PC-3 (cell line): ENCODE measurements around the gene SEC23IP. TPM values are rescaled to one million over a fixed set of nuclear protein-coding genes. Genes with fewer than 3 reads are reported as not detected.
"Not testable (repeated sequence)": the region's sequence is repeated elsewhere in the genome, so short reads cannot be mapped to it uniquely, and the experiment has no call there.

Experiments used
- ATAC-seq: fragments of 200-7000 bp; cut with Tn5 transposase; 2 replicates; pipeline ENCODE4 v1.9.1; 2020; ENCODE audit warnings: mild to moderate bottlenecking, moderate library complexity
- BruUV-seq: library from RNA; stranded (reverse); fragments of 400-500 nt; replicated peaks from 2 replicates; lab custom pipeline; 2021; lab: Mats Ljungman, UMichigan
- CTCF ChIA-PET: fragments of 300-600 bp; sonication (Branson Sonifier 250); formaldehyde crosslinking; loops from one replicate; lab custom pipeline; 2022; ENCODE audit warnings: antibody characterized with exemption; lab: Charles Lee
- POLR2A ChIA-PET: fragments of 300-600 bp; sonication (Branson Sonifier 250); formaldehyde crosslinking; loops from one replicate; lab custom pipeline; 2022; ENCODE audit warnings: antibody characterized with exemption; ENCODE audit not compliant: unreplicated experiment; lab: Charles Lee
- DNase-seq: peaks from one replicate; pipeline ENCODE4 v3.0.0-alpha.2; 2015
- H2AFZ ChIP-seq: fragments of 300-600 bp; sonication (generic); 2 replicates; pipeline ENCODE4 v1.6.0; 2016; ENCODE audit warnings: antibody characterized with exemption, low read length
- H3F3A ChIP-seq: fragments of 300-600 bp; sonication (generic); one replicate; pipeline ENCODE4 v1.6.0; 2017; ENCODE audit warnings: antibody characterized with exemption, low read length, control low read depth, mild to moderate bottlenecking; ENCODE audit not compliant: unreplicated experiment
- H3K27ac ChIP-seq: fragments of 300-600 bp; sonication (generic); 2 replicates; pipeline ENCODE4 v1.5.1; 2016; ENCODE audit warnings: mild to moderate bottlenecking, low read length
- H3K27me3 ChIP-seq: fragments of 300-600 bp; sonication (generic); 2 replicates; pipeline ENCODE4 v1.6.1; 2016; ENCODE audit warnings: low read length, mixed read lengths
- H3K36me3 ChIP-seq: fragments of 300-600 bp; sonication (generic); 2 replicates; pipeline ENCODE4 v1.6.1; 2016; ENCODE audit warnings: low read depth, mixed run types, low read length, mixed read lengths
- H3K4me1 ChIP-seq: fragments of 300-600 bp; sonication (generic); 2 replicates; pipeline ENCODE4 v1.5.1; 2016; ENCODE audit warnings: low read length; ENCODE audit not compliant: insufficient read depth
- H3K4me2 ChIP-seq: fragments of 300-600 bp; sonication (generic); 2 replicates; pipeline ENCODE4 v1.6.0; 2016; ENCODE audit warnings: low read length
- H3K4me3 ChIP-seq: fragments of 300-600 bp; sonication (generic); 2 replicates; pipeline ENCODE4 v1.5.1; 2016; ENCODE audit warnings: mild to moderate bottlenecking, low read length, mixed read lengths
- H3K79me2 ChIP-seq: fragments of 300-600 bp; sonication (generic); 2 replicates; pipeline ENCODE4 v1.6.1; 2017; ENCODE audit warnings: low read length, mixed read lengths
- H3K9ac ChIP-seq: fragments of 300-600 bp; sonication (generic); 2 replicates; pipeline ENCODE4 v1.6.0; 2016; ENCODE audit warnings: mild to moderate bottlenecking, low read length
- H3K9me2 ChIP-seq: fragments of 300-600 bp; sonication (generic); replicated peaks from 2 replicates; pipeline ENCODE4 v1.6.1; 2016; ENCODE audit warnings: mixed run types, low read length, mixed read lengths
- H3K9me3 ChIP-seq: fragments of 300-600 bp; sonication (generic); 2 replicates; pipeline ENCODE4 v1.6.1; 2016; ENCODE audit warnings: low read length, mixed read lengths
- H4K20me1 ChIP-seq: fragments of 300-600 bp; sonication (generic); 2 replicates; pipeline ENCODE4 v1.6.1; 2016; ENCODE audit warnings: low read length, mixed read lengths
- EZH2 ChIP-seq: fragments of 300-600 bp; sonication (generic); IDR thresholded peaks from one replicate; pipeline ENCODE4 v1.6.1; 2017; ENCODE audit warnings: antibody characterized with exemption, mild to moderate bottlenecking, low read length; ENCODE audit not compliant: unreplicated experiment
- EZH2phosphoT487 ChIP-seq: fragments of 300-600 bp; sonication (generic); IDR thresholded peaks from 2 replicates; pipeline ENCODE4 v1.6.1; 2018; ENCODE audit warnings: mild to moderate bottlenecking, antibody characterized with exemption, low read length, borderline replicate concordance
- intact Hi-C: fragments of 100-400 bp; cut with micrococcal nuclease; formaldehyde crosslinking; loops from 2 replicates; pipeline ENCODE4 v1.9.0; 2023
- total RNA-seq: library from RNA; depleted of rRNA; stranded (reverse); fragments of >200 nt; gene quantifications from 2 replicates; pipeline ENCODE4 v1.2.3, GENCODE V29; 2014
- TF ChIP-seq, protein P1 (sequence below): fragments of 300-600 bp; sonication (generic); conservative IDR thresholded peaks from 2 replicates; pipeline ENCODE4 v1.5.1; 2017; ENCODE audit warnings: antibody characterized with exemption, low read depth, mild to moderate bottlenecking, low read length

SEC23IP gene
- total RNA-seq, 1 experiment from 2014 or later, result 42.7 TPM

DNA sequence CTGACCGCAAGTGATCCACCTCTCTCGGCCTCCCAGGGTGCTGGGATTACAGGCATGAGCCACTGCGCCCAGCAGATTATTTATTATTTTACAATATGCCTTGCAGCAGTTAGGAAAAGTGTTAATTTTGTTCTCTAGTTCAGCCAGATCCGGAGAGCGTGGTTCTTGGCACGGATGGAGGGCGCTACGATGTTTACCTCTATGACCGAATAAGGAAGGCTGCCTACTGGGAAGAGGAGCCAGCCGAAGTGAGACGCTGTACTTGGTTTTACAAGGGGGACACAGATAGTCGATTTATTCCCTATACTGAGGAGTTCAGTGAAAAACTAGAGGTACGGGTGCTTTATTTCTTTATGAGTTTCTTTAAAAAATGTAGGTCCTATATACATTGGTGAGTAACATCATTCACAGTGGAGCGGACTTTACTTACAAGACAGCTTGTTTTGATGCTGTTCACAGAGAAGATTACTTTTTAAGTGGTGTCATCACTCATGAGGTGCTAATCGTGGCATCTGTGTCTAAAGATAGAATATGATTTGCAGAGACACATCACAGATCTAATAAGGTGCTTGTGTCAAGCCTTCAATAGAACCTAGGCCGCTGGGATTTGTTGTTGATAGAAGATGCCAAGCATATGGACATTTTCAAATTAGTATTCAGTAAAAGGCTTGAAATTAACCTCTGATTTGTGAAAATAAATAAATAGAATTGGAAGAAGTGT, 11.6 kb downstream of the SEC23IP start:
- no peak for DNase-seq
- Histone ChIP-seq H3K4me1 (no peaks in the 10 kb centered on the region; the same call in 1 of the 2 replicates), H3K79me2 (peaks cover 40% of the 10 kb centered on the region), H3K4me3 (no peak overlapping the region), H3K27ac (no peak overlapping the region), H3K9me2 (no peaks in the 10 kb centered on the region), H3K4me2 (no peak overlapping the region), H3F3A (no peaks in the 10 kb centered on the region), H3K36me3 (peaks cover 15% of the 10 kb centered on the region), H3K9ac (no peak overlapping the region), H4K20me1 (0 out of 2 replicates have a peak, but pooled peaks cover 3% of the 10 kb centered on the region), H2AFZ (no peak overlapping the region), H3K27me3 (no peaks in the 10 kb centered on the region), H3K9me3 (no peaks in the 10 kb centered on the region)
- ATAC-seq, result no peak
- ChIA-PET POLR2A (no interaction called here), CTCF (no interaction called here)
- no TSS peak for BruUV-seq
- intact Hi-C loops, result no loop called here
- no peak for TF ChIP-seq EZH2
- TF ChIP-seq, protein P1, sequence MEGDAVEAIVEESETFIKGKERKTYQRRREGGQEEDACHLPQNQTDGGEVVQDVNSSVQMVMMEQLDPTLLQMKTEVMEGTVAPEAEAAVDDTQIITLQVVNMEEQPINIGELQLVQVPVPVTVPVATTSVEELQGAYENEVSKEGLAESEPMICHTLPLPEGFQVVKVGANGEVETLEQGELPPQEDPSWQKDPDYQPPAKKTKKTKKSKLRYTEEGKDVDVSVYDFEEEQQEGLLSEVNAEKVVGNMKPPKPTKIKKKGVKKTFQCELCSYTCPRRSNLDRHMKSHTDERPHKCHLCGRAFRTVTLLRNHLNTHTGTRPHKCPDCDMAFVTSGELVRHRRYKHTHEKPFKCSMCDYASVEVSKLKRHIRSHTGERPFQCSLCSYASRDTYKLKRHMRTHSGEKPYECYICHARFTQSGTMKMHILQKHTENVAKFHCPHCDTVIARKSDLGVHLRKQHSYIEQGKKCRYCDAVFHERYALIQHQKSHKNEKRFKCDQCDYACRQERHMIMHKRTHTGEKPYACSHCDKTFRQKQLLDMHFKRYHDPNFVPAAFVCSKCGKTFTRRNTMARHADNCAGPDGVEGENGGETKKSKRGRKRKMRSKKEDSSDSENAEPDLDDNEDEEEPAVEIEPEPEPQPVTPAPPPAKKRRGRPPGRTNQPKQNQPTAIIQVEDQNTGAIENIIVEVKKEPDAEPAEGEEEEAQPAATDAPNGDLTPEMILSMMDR, result no peak
- TF ChIP-seq EZH2phosphoT487, result no peak

DNA sequence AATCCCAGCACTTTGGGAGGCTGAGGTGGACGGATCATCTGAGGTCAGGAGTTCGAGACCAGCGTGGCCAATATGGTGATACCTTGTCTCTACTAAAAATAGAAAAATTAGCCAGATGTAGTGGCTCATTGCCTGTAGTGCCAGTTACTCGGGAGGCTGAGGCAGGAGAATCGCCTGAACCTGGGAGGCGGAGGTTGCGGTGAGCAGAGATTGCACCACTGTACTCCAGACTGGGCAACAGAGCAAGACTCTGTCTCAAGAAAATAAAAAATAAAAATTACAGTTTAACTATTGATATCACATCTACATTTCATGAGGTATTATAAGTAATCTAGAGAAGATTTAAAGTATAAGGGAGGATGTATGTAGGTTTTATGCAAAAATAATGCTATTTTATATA, 15.2 kb downstream of the SEC23IP start:
- H3K4me1 ChIP-seq, DNase-seq, H3K27ac ChIP-seq, H3K27me3 ChIP-seq, H2AFZ ChIP-seq, H3K4me2 ChIP-seq, H3K9me3 ChIP-seq, POLR2A ChIA-PET, H3K4me3 ChIP-seq, H4K20me1 ChIP-seq, H3K36me3 ChIP-seq, H3F3A ChIP-seq, H3K79me2 ChIP-seq, H3K9me2 ChIP-seq, intact Hi-C loops, CTCF ChIA-PET, H3K9ac ChIP-seq, BruUV-seq, ATAC-seq: not testable (repeated sequence)

DNA sequence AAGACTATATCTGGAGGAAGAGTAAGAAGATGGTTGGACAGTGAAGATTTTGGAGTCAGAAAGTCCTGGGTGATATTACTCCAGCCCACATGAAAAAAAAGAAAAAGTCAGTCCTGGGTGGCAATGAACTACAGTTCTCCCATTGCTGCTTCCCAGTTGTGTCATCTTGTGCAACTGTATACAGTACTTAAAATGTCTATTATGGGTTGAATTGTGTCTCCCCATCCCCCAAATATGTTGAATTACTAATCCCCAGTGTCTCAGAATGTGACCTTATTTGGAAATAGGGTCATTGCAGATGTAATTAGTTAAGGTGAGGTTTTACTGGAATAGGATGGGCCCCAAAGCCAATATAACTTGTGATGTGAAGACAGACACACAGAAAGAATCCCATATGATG, 15.6 kb downstream of the SEC23IP start:
- CTCF ChIA-PET, result no interaction called here
- POLR2A ChIA-PET, result no interaction called here
- ATAC-seq, result no peak

More for the DNA sequence above, 15.6 kb downstream of the SEC23IP start:
- Histone ChIP-seq H3K27me3 (no peaks in the 10 kb centered on the region), H3K4me3 (no peak overlapping the region), H3K4me2 (no peak overlapping the region), H3K27ac (no peak overlapping the region), H3K79me2 (0 out of 2 replicates have a peak, but pooled peaks cover 1% of the 10 kb centered on the region), H3K36me3 (peaks cover 5% of the 10 kb centered on the region; the same call in 1 of the 2 replicates), H2AFZ (no peak overlapping the region), H3K9ac (no peak overlapping the region), H3K4me1 (no peaks in the 10 kb centered on the region), H4K20me1 (no peaks in the 10 kb centered on the region), H3K9me2 (no peaks in the 10 kb centered on the region), H3F3A (no peaks in the 10 kb centered on the region), H3K9me3 (no peaks in the 10 kb centered on the region)
- intact Hi-C loops, result no loop called here
- no TSS peak for BruUV-seq
- DNase-seq, result no peak
- TF ChIP-seq, protein P1, result no peak
- TF ChIP-seq EZH2 (no peak), EZH2phosphoT487 (no peak)
